ENCODE data around the gene PLCG1.

Gene PLCG1

DNA sequence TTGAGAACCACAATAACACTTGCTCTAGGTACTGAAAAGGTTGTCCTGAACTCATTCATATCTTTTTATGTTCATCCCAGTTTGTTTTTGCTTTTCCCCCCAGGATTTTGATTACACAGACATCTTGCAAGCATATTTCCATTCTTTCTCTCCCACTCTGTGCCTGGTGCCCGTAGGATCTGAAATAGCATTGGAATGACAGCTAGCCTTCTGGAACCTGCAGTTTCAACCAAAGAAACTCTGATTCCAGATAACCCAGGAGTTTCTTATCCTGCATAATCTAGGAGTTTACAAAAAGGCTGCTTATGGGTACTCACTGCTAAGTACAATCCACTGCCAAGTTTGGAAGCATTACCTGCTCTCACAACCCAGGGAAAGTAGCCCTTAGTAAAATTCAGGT, 28.8 kb upstream of the PLCG1 start:
- TF ChIP-seq TAF1 (IDR thresholded peaks at IDR 0.05; ENCODE audit: borderline replicate concordance, insufficient read depth, low read length), result no peak
- no peak for TF ChIP-seq POLR2AphosphoS5 (IDR thresholded peaks at IDR 0.05; ENCODE audit: low read depth, low read length)
- TF ChIP-seq, protein P1, sequence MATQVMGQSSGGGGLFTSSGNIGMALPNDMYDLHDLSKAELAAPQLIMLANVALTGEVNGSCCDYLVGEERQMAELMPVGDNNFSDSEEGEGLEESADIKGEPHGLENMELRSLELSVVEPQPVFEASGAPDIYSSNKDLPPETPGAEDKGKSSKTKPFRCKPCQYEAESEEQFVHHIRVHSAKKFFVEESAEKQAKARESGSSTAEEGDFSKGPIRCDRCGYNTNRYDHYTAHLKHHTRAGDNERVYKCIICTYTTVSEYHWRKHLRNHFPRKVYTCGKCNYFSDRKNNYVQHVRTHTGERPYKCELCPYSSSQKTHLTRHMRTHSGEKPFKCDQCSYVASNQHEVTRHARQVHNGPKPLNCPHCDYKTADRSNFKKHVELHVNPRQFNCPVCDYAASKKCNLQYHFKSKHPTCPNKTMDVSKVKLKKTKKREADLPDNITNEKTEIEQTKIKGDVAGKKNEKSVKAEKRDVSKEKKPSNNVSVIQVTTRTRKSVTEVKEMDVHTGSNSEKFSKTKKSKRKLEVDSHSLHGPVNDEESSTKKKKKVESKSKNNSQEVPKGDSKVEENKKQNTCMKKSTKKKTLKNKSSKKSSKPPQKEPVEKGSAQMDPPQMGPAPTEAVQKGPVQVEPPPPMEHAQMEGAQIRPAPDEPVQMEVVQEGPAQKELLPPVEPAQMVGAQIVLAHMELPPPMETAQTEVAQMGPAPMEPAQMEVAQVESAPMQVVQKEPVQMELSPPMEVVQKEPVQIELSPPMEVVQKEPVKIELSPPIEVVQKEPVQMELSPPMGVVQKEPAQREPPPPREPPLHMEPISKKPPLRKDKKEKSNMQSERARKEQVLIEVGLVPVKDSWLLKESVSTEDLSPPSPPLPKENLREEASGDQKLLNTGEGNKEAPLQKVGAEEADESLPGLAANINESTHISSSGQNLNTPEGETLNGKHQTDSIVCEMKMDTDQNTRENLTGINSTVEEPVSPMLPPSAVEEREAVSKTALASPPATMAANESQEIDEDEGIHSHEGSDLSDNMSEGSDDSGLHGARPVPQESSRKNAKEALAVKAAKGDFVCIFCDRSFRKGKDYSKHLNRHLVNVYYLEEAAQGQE (IDR thresholded peaks at IDR 0.05; ENCODE audit: insufficient read depth in 1 of 2, low read depth in 2 of 2, low read length in 2 of 2), result no peak
- no peak for TF ChIP-seq FOXP2 (optimal IDR thresholded peaks at IDR 0.05; ENCODE audit: borderline replicate concordance, extremely low read depth, extremely low read length, insufficient read depth)
- TF ChIP-seq SIN3A (IDR thresholded peaks at IDR 0.05; ENCODE audit: borderline replicate concordance, insufficient read depth, low read length), result no peak

DNA sequence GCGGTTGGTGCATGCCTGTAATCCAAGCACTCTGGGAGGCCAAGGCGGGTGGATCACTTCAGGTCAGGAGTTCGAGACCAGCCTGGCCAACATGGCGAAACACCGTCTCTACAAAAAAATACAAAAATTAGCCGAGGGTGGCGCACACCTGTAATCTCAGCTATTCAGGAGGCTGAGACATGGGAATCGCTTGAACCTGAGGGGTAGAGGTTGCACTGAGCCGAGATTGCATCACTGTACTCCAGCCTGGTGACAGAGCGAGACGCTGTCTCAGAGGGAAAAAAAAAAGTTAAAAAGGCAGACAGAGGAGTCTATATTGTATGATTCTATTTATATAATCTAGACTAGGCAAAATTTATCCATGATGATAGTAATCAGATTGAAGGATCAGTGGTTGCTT, 27.3 kb upstream of the PLCG1 start:
- TF ChIP-seq POLR2AphosphoS5 (IDR thresholded peaks at IDR 0.05; ENCODE audit: low read depth, low read length) (no peak), FOXP2 (optimal IDR thresholded peaks at IDR 0.05; ENCODE audit: borderline replicate concordance, extremely low read depth, extremely low read length, insufficient read depth) (no peak), TAF1 (IDR thresholded peaks at IDR 0.05; ENCODE audit: borderline replicate concordance, insufficient read depth, low read length) (no peak), SIN3A (IDR thresholded peaks at IDR 0.05; ENCODE audit: borderline replicate concordance, insufficient read depth, low read length) (no peak)
- TF ChIP-seq, protein P1 (IDR thresholded peaks at IDR 0.05; ENCODE audit: insufficient read depth in 1 of 2, low read depth in 2 of 2, low read length in 2 of 2), result no peak

DNA sequence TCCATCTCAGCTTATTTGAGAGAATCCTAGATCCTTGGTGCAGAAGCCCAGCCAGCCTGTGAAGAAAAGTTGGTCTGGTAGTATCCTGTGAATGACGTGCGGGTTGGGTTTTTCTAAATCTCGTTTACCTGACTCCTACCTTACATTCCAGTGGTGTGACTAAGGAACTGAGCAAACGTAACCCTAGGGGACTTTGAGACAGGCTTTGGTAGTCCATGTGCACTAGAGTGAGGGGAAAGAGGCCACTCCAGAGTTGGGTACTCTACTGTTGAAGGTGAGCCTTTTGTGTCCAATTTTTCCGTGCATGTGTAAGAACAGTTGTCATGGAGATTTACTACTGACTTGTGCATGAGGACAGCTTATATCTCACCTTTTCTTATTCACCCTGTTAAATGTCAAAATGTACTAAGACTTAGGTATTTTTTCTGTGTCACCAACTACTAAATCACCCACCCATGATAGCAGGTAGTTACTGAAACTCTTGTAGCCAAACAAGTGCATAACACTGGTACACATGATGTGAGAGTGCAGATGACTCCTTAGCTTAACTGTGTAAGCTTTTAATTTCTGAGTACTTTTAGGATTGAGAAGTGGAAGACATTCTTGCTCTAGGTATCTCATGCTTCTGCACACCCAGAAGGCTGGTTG, 26.3 kb upstream of the PLCG1 start:
- TF ChIP-seq POLR2AphosphoS5 (IDR thresholded peaks at IDR 0.05; ENCODE audit: low read depth, low read length) (no peak), TAF1 (IDR thresholded peaks at IDR 0.05; ENCODE audit: borderline replicate concordance, insufficient read depth, low read length) (no peak), FOXP2 (optimal IDR thresholded peaks at IDR 0.05; ENCODE audit: borderline replicate concordance, extremely low read depth, extremely low read length, insufficient read depth) (no peak), SIN3A (IDR thresholded peaks at IDR 0.05; ENCODE audit: borderline replicate concordance, insufficient read depth, low read length) (no peak)
- TF ChIP-seq, protein P1 (IDR thresholded peaks at IDR 0.05; ENCODE audit: insufficient read depth in 1 of 2, low read depth in 2 of 2, low read length in 2 of 2), result no peak

DNA sequence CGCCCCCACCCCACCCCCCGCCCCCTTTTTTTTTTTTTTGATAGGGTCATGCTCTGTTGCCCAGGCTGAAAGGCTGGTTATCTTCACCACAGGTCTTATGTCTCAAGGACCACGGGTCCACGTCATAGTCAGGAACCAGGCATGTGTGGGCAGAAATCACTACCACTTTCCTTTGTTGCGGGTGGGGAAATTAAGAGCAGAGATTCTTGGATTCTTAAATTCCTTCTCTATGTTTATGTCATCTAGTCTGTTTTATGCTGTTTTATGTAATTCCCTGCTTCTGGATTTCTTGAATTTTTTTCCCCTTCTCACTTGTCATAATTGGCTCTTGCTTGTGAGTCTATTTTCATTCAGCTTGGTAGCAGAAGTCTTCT, 25.8 kb upstream of the PLCG1 start:
- TF ChIP-seq SIN3A (IDR thresholded peaks at IDR 0.05; ENCODE audit: borderline replicate concordance, insufficient read depth, low read length), result no peak
- TF ChIP-seq FOXP2 (optimal IDR thresholded peaks at IDR 0.05; ENCODE audit: borderline replicate concordance, extremely low read depth, extremely low read length, insufficient read depth), result no peak
- TF ChIP-seq TAF1 (IDR thresholded peaks at IDR 0.05; ENCODE audit: borderline replicate concordance, insufficient read depth, low read length), result no peak

DNA sequence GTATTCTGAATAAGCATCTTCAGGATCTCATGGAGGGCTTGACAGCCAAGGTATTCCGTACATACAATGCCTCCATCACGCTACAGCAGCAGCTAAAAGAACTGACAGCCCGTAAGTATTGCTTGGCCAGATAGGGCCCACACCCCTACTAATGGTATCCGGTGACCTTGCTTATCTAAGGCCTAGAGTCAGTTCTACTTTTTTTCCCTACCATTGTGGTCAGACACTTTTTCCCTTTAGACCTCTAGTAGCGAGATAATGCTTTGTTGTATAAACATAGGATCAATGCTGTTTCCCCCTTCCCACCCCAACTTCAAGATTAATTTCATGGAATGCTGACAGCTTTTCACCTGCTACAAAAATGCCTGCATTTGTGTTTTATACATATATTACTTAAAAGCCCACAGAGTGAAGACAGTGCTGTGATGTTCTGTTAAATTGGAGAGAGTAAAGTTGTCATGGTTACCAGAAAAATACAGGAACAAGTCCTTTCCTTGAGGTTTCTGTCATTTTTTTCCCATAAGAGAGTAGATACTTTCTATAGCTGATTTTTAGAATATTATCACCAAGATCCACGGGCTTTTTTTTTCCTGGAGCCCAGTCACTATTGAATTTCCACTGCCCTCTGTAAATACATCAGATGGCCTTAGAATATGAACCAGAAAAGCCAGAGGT, 20.9 kb upstream of the PLCG1 start:
- TF ChIP-seq SIN3A (IDR thresholded peaks at IDR 0.05; ENCODE audit: borderline replicate concordance, insufficient read depth, low read length) (no peak), POLR2AphosphoS5 (IDR thresholded peaks at IDR 0.05; ENCODE audit: low read depth, low read length) (no peak), FOXP2 (optimal IDR thresholded peaks at IDR 0.05; ENCODE audit: borderline replicate concordance, extremely low read depth, extremely low read length, insufficient read depth) (no peak), TAF1 (IDR thresholded peaks at IDR 0.05; ENCODE audit: borderline replicate concordance, insufficient read depth, low read length) (no peak)
- TF ChIP-seq, protein P1 (IDR thresholded peaks at IDR 0.05; ENCODE audit: insufficient read depth in 1 of 2, low read depth in 2 of 2, low read length in 2 of 2), result no peak
